Astrocyte (in vitro differentiated cells and primary cell): ENCODE data around the gene ZNF277. TPM values are rescaled to one million over a fixed set of nuclear protein-coding genes. Genes with fewer than 3 reads are reported as not detected.

Source experiments
- DNase-seq: peaks from one replicate; pipeline ENCODE4 v3.0.0-alpha.2; 2010; ENCODE audit warnings: low read depth
- FAIRE-seq: peaks from 2 replicates; lab custom pipeline; 2011; peaks lifted over from hg19 to GRCh38; lab: Jason Lieb, UNC
- H2AFZ ChIP-seq: 2 replicates; pipeline ENCODE4 v1.6.0; 2012; ENCODE audit warnings: low read depth, low read length, inconsistent platforms
- H3K27ac ChIP-seq: 2 replicates; pipeline ENCODE4 v1.5.1; 2011; ENCODE audit warnings: low read depth, low read length, inconsistent platforms
- H3K27me3 ChIP-seq: 2 replicates; pipeline ENCODE4 v1.6.0; 2011; ENCODE audit warnings: low read length, inconsistent platforms; ENCODE audit not compliant: insufficient read depth
- H3K36me3 ChIP-seq: 2 replicates; pipeline ENCODE4 v1.5.1; 2011; ENCODE audit warnings: low read length, inconsistent platforms; ENCODE audit not compliant: insufficient read depth
- H3K4me1 ChIP-seq: 2 replicates; pipeline ENCODE4 v1.5.1; 2011; ENCODE audit warnings: low read length, inconsistent platforms; ENCODE audit not compliant: insufficient read depth
- H3K4me2 ChIP-seq: 2 replicates; pipeline ENCODE4 v1.6.0; 2012; ENCODE audit warnings: low read length, inconsistent platforms
- H3K4me3 ChIP-seq: 2 replicates; pipeline ENCODE4 v1.5.1; 2011; ENCODE audit warnings: low read depth, mild to moderate bottlenecking, low read length, inconsistent platforms; ENCODE audit not compliant: insufficient read depth
- H3K79me2 ChIP-seq: 2 replicates; pipeline ENCODE4 v1.6.0; 2012; ENCODE audit warnings: mild to moderate bottlenecking, low read length, inconsistent platforms; ENCODE audit not compliant: insufficient read depth
- H3K9ac ChIP-seq: 2 replicates; pipeline ENCODE4 v1.6.0; 2012; ENCODE audit warnings: mild to moderate bottlenecking, low read length, inconsistent platforms
- H3K9me3 ChIP-seq: 2 replicates; pipeline ENCODE4 v1.5.1; 2012; ENCODE audit warnings: low read depth, mild to moderate bottlenecking, low read length, inconsistent platforms; ENCODE audit not compliant: insufficient read depth
- H4K20me1 ChIP-seq: 2 replicates; pipeline ENCODE4 v1.6.0; 2012; ENCODE audit warnings: low read length, inconsistent platforms; ENCODE audit not compliant: insufficient read depth
- H3K27ac Mint-ChIP-seq: one replicate; pipeline ENCODE4 v1.8.0; 2021; ENCODE audit warnings: mild to moderate bottlenecking, mixed read lengths; ENCODE audit not compliant: unreplicated experiment
- H3K27me3 Mint-ChIP-seq: one replicate; pipeline ENCODE4 v1.8.0; 2021; ENCODE audit warnings: low read depth, mixed read lengths; ENCODE audit not compliant: unreplicated experiment
- H3K36me3 Mint-ChIP-seq: one replicate; pipeline ENCODE4 v1.8.0; 2021; ENCODE audit warnings: low read depth, mixed read lengths; ENCODE audit not compliant: unreplicated experiment
- H3K4me1 Mint-ChIP-seq: one replicate; pipeline ENCODE4 v1.8.0; 2021; ENCODE audit warnings: low read depth, mixed read lengths; ENCODE audit not compliant: unreplicated experiment
- H3K4me3 Mint-ChIP-seq: one replicate; pipeline ENCODE4 v1.8.0; 2021; ENCODE audit warnings: mild to moderate bottlenecking, moderate library complexity, mixed read lengths; ENCODE audit not compliant: unreplicated experiment
- H3K9me3 Mint-ChIP-seq: one replicate; pipeline ENCODE4 v1.8.0; 2021; ENCODE audit warnings: mild to moderate bottlenecking, mixed read lengths; ENCODE audit not compliant: unreplicated experiment
- EZH2 ChIP-seq: IDR thresholded peaks from 2 replicates; pipeline ENCODE4 v1.6.1; 2012; ENCODE audit warnings: mild to moderate bottlenecking, low read length, inconsistent platforms; ENCODE audit not compliant: insufficient read depth
- total RNA-seq: library from RNA; stranded (reverse); gene quantifications from 2 replicates; pipeline ENCODE4 v1.2.1, GENCODE V29; 2021
- TF ChIP-seq, protein P1 (sequence below): IDR thresholded peaks from 2 replicates; pipeline ENCODE4 v1.5.1; 2011; ENCODE audit warnings: low read depth, mild to moderate bottlenecking, inconsistent platforms, low read length, moderate library complexity; ENCODE audit not compliant: insufficient read depth

ZNF277 gene
- total RNA-seq, 1 donor from 2014 or later, result 23.0 TPM

DNA sequence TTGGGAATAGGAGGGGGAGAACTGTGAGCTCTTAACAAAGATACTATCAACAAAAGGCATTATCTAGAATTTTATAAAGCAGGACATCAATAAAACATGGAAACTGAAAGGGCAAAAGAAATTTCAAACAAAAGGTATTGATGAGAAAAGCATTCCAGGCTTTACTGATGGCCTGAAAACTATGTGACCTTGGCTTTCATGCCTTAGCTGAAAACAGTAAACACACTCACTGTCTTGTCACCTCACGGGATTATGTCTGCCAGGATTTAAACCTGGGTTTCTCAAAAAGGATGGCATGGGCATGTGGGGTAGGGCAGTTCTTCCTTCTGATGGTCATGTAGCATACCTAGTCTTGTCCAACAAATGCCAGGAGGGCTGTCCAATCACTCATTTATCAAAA, 23.2 kb upstream of the ZNF277 start:
- Histone ChIP-seq H3K36me3 (no peaks in the 10 kb centered on the region), H3K4me1 (no peaks in the 10 kb centered on the region), H3K4me3 (no peak overlapping the region), H2AFZ (no peak overlapping the region), H3K9ac (no peak overlapping the region), H4K20me1 (peaks cover 27% of the 10 kb centered on the region), H3K9me3 (no peaks in the 10 kb centered on the region), H3K27me3 (no peaks in the 10 kb centered on the region), H3K27ac (no peak overlapping the region), H3K4me2 (no peak overlapping the region), H3K79me2 (peaks cover 12% of the 10 kb centered on the region)
- H3K36me3 Mint-ChIP-seq, result no peaks in the 10 kb centered on the region
- H3K4me1 Mint-ChIP-seq, result peaks cover 19% of the 10 kb centered on the region
- H3K4me3 Mint-ChIP-seq, result no peak overlapping the region
- FAIRE-seq (no peak), DNase-seq (no peak)
- no peak overlapping the region for H3K27ac Mint-ChIP-seq
- no peaks in the 10 kb centered on the region for H3K27me3 Mint-ChIP-seq
- no peaks in the 10 kb centered on the region for H3K9me3 Mint-ChIP-seq
- TF ChIP-seq EZH2, result no peak
- TF ChIP-seq, protein P1, sequence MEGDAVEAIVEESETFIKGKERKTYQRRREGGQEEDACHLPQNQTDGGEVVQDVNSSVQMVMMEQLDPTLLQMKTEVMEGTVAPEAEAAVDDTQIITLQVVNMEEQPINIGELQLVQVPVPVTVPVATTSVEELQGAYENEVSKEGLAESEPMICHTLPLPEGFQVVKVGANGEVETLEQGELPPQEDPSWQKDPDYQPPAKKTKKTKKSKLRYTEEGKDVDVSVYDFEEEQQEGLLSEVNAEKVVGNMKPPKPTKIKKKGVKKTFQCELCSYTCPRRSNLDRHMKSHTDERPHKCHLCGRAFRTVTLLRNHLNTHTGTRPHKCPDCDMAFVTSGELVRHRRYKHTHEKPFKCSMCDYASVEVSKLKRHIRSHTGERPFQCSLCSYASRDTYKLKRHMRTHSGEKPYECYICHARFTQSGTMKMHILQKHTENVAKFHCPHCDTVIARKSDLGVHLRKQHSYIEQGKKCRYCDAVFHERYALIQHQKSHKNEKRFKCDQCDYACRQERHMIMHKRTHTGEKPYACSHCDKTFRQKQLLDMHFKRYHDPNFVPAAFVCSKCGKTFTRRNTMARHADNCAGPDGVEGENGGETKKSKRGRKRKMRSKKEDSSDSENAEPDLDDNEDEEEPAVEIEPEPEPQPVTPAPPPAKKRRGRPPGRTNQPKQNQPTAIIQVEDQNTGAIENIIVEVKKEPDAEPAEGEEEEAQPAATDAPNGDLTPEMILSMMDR, result no peak

DNA sequence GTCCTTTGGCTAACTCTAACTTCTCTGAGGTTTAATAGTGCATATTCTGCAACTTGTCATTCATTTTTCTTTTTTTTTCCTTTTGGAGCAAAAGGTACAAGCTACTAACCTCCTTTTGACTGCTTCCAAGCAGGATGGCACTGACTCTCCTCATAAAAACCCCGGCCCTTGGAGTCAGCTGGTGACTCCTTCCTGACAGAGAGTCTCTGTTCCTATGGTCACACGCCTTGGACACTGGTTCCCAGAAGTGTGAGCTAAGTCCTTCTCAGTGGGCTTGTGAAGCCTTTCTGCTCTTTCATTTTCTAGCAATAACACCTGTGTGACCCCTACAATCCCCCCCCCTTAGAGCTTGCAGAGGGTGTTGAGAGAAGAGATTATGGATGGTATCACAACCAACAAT, 22.0 kb upstream of the ZNF277 start:
- Mint-ChIP-seq H3K4me3 (no peak overlapping the region), H3K36me3 (no peaks in the 10 kb centered on the region), H3K27me3 (no peaks in the 10 kb centered on the region), H3K27ac (no peak overlapping the region), H3K9me3 (no peaks in the 10 kb centered on the region), H3K4me1 (peaks cover 18% of the 10 kb centered on the region)
- Histone ChIP-seq H3K36me3 (no peaks in the 10 kb centered on the region), H3K4me2 (no peak overlapping the region), H3K4me3 (no peak overlapping the region), H3K9me3 (no peaks in the 10 kb centered on the region), H3K4me1 (no peaks in the 10 kb centered on the region), H3K27ac (no peak overlapping the region), H3K9ac (no peak overlapping the region), H4K20me1 (peaks cover 27% of the 10 kb centered on the region), H2AFZ (no peak overlapping the region), H3K27me3 (no peaks in the 10 kb centered on the region), H3K79me2 (peaks cover 9% of the 10 kb centered on the region)
- no peak for FAIRE-seq
- no peak for DNase-seq
- TF ChIP-seq, protein P1, result no peak
- TF ChIP-seq EZH2, result no peak

DNA sequence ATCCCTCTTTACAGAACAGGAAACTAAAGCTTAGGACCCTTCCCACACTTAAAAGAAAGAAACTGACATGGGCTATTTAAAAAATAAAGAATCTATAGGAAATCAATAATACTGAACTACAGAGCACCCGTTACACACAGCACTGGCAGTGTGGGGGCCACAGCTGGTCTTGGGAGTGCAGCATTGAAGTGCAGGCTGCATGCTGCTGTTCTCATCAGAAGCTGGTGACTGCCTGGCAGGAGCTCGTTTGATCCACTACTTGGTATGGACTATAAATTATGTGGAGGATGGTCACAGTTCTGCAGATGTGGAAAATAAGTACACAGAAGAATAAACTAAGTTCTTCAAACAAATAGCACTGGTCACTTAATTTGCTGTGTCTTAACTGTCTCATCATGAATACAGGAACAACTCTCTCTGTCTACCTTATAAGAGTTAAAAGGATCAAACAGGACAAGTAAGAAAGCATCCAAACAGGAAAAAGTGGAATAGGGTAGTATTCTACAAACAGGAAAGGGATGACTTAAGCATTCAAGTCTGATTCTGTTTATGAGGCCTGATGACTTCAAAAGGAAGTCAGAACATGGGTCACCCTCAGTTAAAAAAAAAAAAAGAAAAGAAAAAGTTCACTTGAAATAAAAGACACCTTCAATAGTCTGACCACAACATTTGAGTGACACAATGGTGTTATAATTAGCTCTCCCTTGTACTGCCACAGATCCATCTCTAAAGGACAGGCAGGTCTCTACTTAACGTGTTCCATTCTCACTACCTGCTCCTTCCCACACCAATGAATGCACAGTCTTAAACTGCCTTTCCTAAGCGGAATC, 21.3 kb upstream of the ZNF277 start:
- FAIRE-seq (no peak), DNase-seq (no peak)
- no peaks in the 10 kb centered on the region for H3K36me3 Mint-ChIP-seq
- no peak overlapping the region for H2AFZ ChIP-seq
- no peak overlapping the region for H3K9ac ChIP-seq
- H3K79me2 ChIP-seq, result peaks cover 11% of the 10 kb centered on the region
- no peaks in the 10 kb centered on the region for H3K27me3 Mint-ChIP-seq
- no peak overlapping the region for H3K4me3 ChIP-seq
- H3K4me1 Mint-ChIP-seq, result peaks cover 16% of the 10 kb centered on the region
- no peaks in the 10 kb centered on the region for H3K27me3 ChIP-seq
- peaks cover 27% of the 10 kb centered on the region for H4K20me1 ChIP-seq
- H3K4me1 ChIP-seq, result no peaks in the 10 kb centered on the region
- no peaks in the 10 kb centered on the region for H3K9me3 ChIP-seq
- no peaks in the 10 kb centered on the region for H3K36me3 ChIP-seq
- H3K9me3 Mint-ChIP-seq, result no peaks in the 10 kb centered on the region
- no peak overlapping the region for H3K27ac Mint-ChIP-seq
- no peak overlapping the region for H3K4me3 Mint-ChIP-seq
- no peak for TF ChIP-seq EZH2
- TF ChIP-seq, protein P1, result no peak
- no peak overlapping the region for H3K27ac ChIP-seq
- H3K4me2 ChIP-seq, result no peak overlapping the region
